CD8-positive, alpha-beta memory T cell (primary cell): Measurements from ENCODE around the gene CTSV. TPM values are rescaled to one million over a fixed set of nuclear protein-coding genes. Genes with fewer than 3 reads are reported as not detected.
"Not testable (repeated sequence)": the region's sequence is repeated elsewhere in the genome, so short reads cannot be mapped to it uniquely, and the experiment has no call there.

Source experiments
- CTCF ChIA-PET: fragments of 350-600 bp; sonication (Branson Sonifier 250); formaldehyde crosslinking; loops from one replicate; lab custom pipeline; 2021; ENCODE audit warnings: antibody characterized with exemption; lab: Charles Lee
- POLR2A ChIA-PET: fragments of 350-600 bp; sonication (Branson Sonifier 250); formaldehyde crosslinking; loops from one replicate; lab custom pipeline; 2021; ENCODE audit warnings: antibody characterized with exemption; lab: Charles Lee
- DNase-seq, 5 donors: peaks; one replicate each; pipeline versions ENCODE4 v3.0.0 to v3.0.0-alpha.2; 2020 to 2022; ENCODE audit warnings: mixed read lengths in 1 of 5
- H3K27ac ChIP-seq: one replicate; pipeline ENCODE4 v1.7.0; 2013; ENCODE audit warnings: low read depth, mild to moderate bottlenecking, low read length, moderate library complexity
- H3K27me3 ChIP-seq: 2 replicates; pipeline ENCODE4 v1.7.0; 2013; ENCODE audit warnings: low read length, mild to moderate bottlenecking; ENCODE audit not compliant: insufficient read depth, poor library complexity, severe bottlenecking
- H3K36me3 ChIP-seq: 2 replicates; pipeline ENCODE4 v1.7.0; 2013; ENCODE audit warnings: mild to moderate bottlenecking, low read length, moderate library complexity; ENCODE audit not compliant: insufficient read depth
- H3K4me1 ChIP-seq: 2 replicates; pipeline ENCODE4 v1.7.0; 2013; ENCODE audit warnings: mild to moderate bottlenecking, low read length, moderate library complexity; ENCODE audit not compliant: insufficient read depth
- H3K4me3 ChIP-seq: 2 replicates; pipeline ENCODE4 v1.7.0; 2013; ENCODE audit warnings: mild to moderate bottlenecking, low read length
- H3K9me3 ChIP-seq: 2 replicates; pipeline ENCODE4 v1.7.0; 2013; ENCODE audit warnings: mild to moderate bottlenecking, low read length
- H3K27ac Mint-ChIP-seq, 8 donors: one replicate each; pipeline ENCODE4 v1.8.0; 2020 to 2021; ENCODE audit warnings: mixed read lengths in 8 of 8, mild to moderate bottlenecking in 6 of 8, inconsistent platforms in 3 of 8, moderate library complexity in 3 of 8
- H3K27me3 Mint-ChIP-seq, 2 donors: one replicate each; pipeline ENCODE4 v1.8.0; 2020 to 2021; ENCODE audit warnings: mixed read lengths in 2 of 2, mild to moderate bottlenecking in 1 of 2, moderate library complexity in 1 of 2
- H3K36me3 Mint-ChIP-seq, 3 donors: one replicate each; pipeline ENCODE4 v1.8.0; 2020 to 2021; ENCODE audit warnings: mixed read lengths in 3 of 3, inconsistent platforms in 1 of 3, mild to moderate bottlenecking in 1 of 3
- H3K4me1 Mint-ChIP-seq, 3 donors: one replicate each; pipeline ENCODE4 v1.8.0; 2020 to 2021; ENCODE audit warnings: mixed read lengths in 3 of 3, inconsistent platforms in 1 of 3, mild to moderate bottlenecking in 1 of 3
- H3K4me3 Mint-ChIP-seq, 7 donors: one replicate each; pipeline ENCODE4 v1.8.0; 2020 to 2021; ENCODE audit warnings: mixed read lengths in 7 of 7, mild to moderate bottlenecking in 6 of 7, moderate library complexity in 4 of 7, inconsistent platforms in 2 of 7
- H3K9me3 Mint-ChIP-seq, 5 donors: one replicate each; pipeline ENCODE4 v1.8.0; 2020 to 2022; ENCODE audit warnings: mixed read lengths in 5 of 5, mild to moderate bottlenecking in 3 of 5, moderate library complexity in 2 of 5, inconsistent platforms in 1 of 5
- polyA plus RNA-seq: library from polyadenylated mRNA; unstranded; fragments of 300-500 nt; fragmentation: Illumina TruSeq; gene quantifications from one replicate; pipeline ENCODE4 v1.2.3, GENCODE V29; 2021
- total RNA-seq, 2 experiments: library from RNA; stranded (reverse); gene quantifications; one replicate each; pipeline ENCODE4 v1.2.3, GENCODE V29; 2021

Gene CTSV
- total and polyA plus RNA-seq, 3 experiments from 2014 or later = 0.28 to 0.53 TPM; not detected in 1

GRCh38 chr9:97057651-97058050 lies 18.7 kb upstream of the CTSV start:
- Mint-ChIP-seq H3K4me1 (no peaks in the 10 kb centered on the region), H3K27me3 (peaks cover 12 to 52% of the 10 kb centered on the region in 2 donors), H3K4me3 (no peak overlapping the region), H3K9me3 (peaks cover 0 to 2% (median 0%) of the 10 kb centered on the region in 5 donors), H3K27ac (no peak overlapping the region), H3K36me3 (no peaks in the 10 kb centered on the region)
- Histone ChIP-seq H3K9me3 (no peaks in the 10 kb centered on the region), H3K4me1 (no peaks in the 10 kb centered on the region), H3K36me3 (no peaks in the 10 kb centered on the region), H3K27me3 (peaks cover 3% of the 10 kb centered on the region), H3K27ac (no peak overlapping the region), H3K4me3 (no peak overlapping the region)
- DNase-seq = no peak
- POLR2A ChIA-PET = no interaction called here
- CTCF ChIA-PET = no interaction called here

GRCh38 chr9:97055891-97056290 lies 16.9 kb upstream of the CTSV start:
- H3K4me3 Mint-ChIP-seq, CTCF ChIA-PET, H3K4me3 ChIP-seq, H3K36me3 Mint-ChIP-seq, H3K9me3 ChIP-seq, H3K36me3 ChIP-seq, H3K27me3 ChIP-seq, H3K9me3 Mint-ChIP-seq, H3K27ac ChIP-seq, H3K27ac Mint-ChIP-seq, DNase-seq, POLR2A ChIA-PET, H3K4me1 ChIP-seq, H3K4me1 Mint-ChIP-seq: not testable (repeated sequence)
- peaks cover 21 to 56% of the 10 kb centered on the region in 2 donors for H3K27me3 Mint-ChIP-seq

- peaks cover 3% of the 10 kb centered on the region for H3K27me3 ChIP-seq
- H3K4me1 ChIP-seq = no peaks in the 10 kb centered on the region
- H3K4me3 ChIP-seq = no peak overlapping the region
- DNase-seq = no peak
- Mint-ChIP-seq H3K27ac (peak overlapping the region in 1 of 8 donors; percentile 44), H3K4me1 (no peaks in the 10 kb centered on the region), H3K4me3 (no peak overlapping the region), H3K36me3 (no peaks in the 10 kb centered on the region), H3K9me3 (peaks cover 0 to 2% (median 0%) of the 10 kb centered on the region in 5 donors), H3K27me3 (peaks cover 19 to 51% of the 10 kb centered on the region in 2 donors)
- no peak overlapping the region for H3K27ac ChIP-seq
- POLR2A ChIA-PET = no interaction called here
- CTCF ChIA-PET = no interaction called here
- no peaks in the 10 kb centered on the region for H3K9me3 ChIP-seq
- no peaks in the 10 kb centered on the region for H3K36me3 ChIP-seq
Measured at GRCh38 chr9:97053717-97054116, 14.8 kb upstream of the CTSV start.

GRCh38 chr9:97052735-97053134 lies 13.8 kb upstream of the CTSV start:
- H3K4me1 Mint-ChIP-seq = no peaks in the 10 kb centered on the region
- POLR2A ChIA-PET = no interaction called here
- H3K27ac Mint-ChIP-seq = no peak overlapping the region
- peaks cover 3% of the 10 kb centered on the region for H3K27me3 ChIP-seq
- CTCF ChIA-PET = no interaction called here
- no peaks in the 10 kb centered on the region for H3K36me3 Mint-ChIP-seq
- peaks cover 0 to 1% (median 0%) of the 10 kb centered on the region in 5 donors for H3K9me3 Mint-ChIP-seq
- H3K36me3 ChIP-seq = no peaks in the 10 kb centered on the region
- H3K27me3 Mint-ChIP-seq = peaks cover 17 to 48% of the 10 kb centered on the region in 2 donors
- no peaks in the 10 kb centered on the region for H3K4me1 ChIP-seq
- DNase-seq = no peak
- no peak overlapping the region for H3K4me3 ChIP-seq
- H3K4me3 Mint-ChIP-seq = no peak overlapping the region
- H3K27ac ChIP-seq = no peak overlapping the region
- no peaks in the 10 kb centered on the region for H3K9me3 ChIP-seq

GRCh38 chr9:97046228-97046627 lies 7.3 kb upstream of the CTSV start:
- peaks cover 39 to 45% of the 10 kb centered on the region in 2 donors for H3K27me3 Mint-ChIP-seq
- H3K36me3 Mint-ChIP-seq = no peaks in the 10 kb centered on the region
- DNase-seq = no peak
- no peak overlapping the region for H3K4me3 ChIP-seq
- H3K9me3 ChIP-seq = no peaks in the 10 kb centered on the region
- ChIA-PET POLR2A (no interaction called here), CTCF (no interaction called here)
- no peak overlapping the region for H3K4me3 Mint-ChIP-seq
- H3K27ac Mint-ChIP-seq = no peak overlapping the region
- H3K27me3 ChIP-seq = peaks cover 3% of the 10 kb centered on the region
- peaks cover 0 to 5% (median 0%) of the 10 kb centered on the region in 5 donors for H3K9me3 Mint-ChIP-seq
- no peaks in the 10 kb centered on the region for H3K4me1 ChIP-seq
- no peaks in the 10 kb centered on the region for H3K4me1 Mint-ChIP-seq
- H3K36me3 ChIP-seq = no peaks in the 10 kb centered on the region
- no peak overlapping the region for H3K27ac ChIP-seq

GRCh38 chr9:97045300-97045699 lies 6.4 kb upstream of the CTSV start:
- Mint-ChIP-seq H3K4me3 (no peak overlapping the region), H3K36me3 (no peaks in the 10 kb centered on the region), H3K9me3 (peaks cover 0 to 5% (median 0%) of the 10 kb centered on the region in 5 donors), H3K4me1 (no peaks in the 10 kb centered on the region), H3K27me3 (peaks cover 35 to 44% of the 10 kb centered on the region in 2 donors), H3K27ac (no peak overlapping the region)
- Histone ChIP-seq H3K9me3 (no peaks in the 10 kb centered on the region), H3K4me3 (no peak overlapping the region), H3K27ac (no peak overlapping the region), H3K36me3 (no peaks in the 10 kb centered on the region), H3K27me3 (peaks cover 3% of the 10 kb centered on the region), H3K4me1 (no peaks in the 10 kb centered on the region)
- no peak for DNase-seq
- ChIA-PET CTCF (no interaction called here), POLR2A (no interaction called here)

GRCh38 chr9:97041898-97042297 lies 3.0 kb upstream of the CTSV start:
- Histone ChIP-seq H3K27me3 (peaks cover 15% of the 10 kb centered on the region), H3K9me3 (no peaks in the 10 kb centered on the region), H3K36me3 (no peaks in the 10 kb centered on the region), H3K4me1 (peaks cover 4% of the 10 kb centered on the region), H3K27ac (no peak overlapping the region), H3K4me3 (no peak overlapping the region)
- Mint-ChIP-seq H3K4me1 (peaks cover 3 to 9% (median 4%) of the 10 kb centered on the region in 3 donors), H3K36me3 (no peaks in the 10 kb centered on the region), H3K4me3 (no peak overlapping the region), H3K27me3 (peaks cover 43 to 64% of the 10 kb centered on the region in 2 donors), H3K27ac (no peak overlapping the region), H3K9me3 (peaks cover 0 to 5% (median 0%) of the 10 kb centered on the region in 5 donors)
- no peak for DNase-seq
- ChIA-PET POLR2A (no interaction called here), CTCF (no interaction called here)

GRCh38 chr9:97039514-97039860 lies 545 bp upstream of the CTSV start:
- Mint-ChIP-seq H3K27ac (no peak overlapping the region), H3K4me1 (peaks cover 3 to 9% (median 4%) of the 10 kb centered on the region in 3 donors), H3K4me3 (peak overlapping the region in 6 of 7 donors; percentile 52 to 86 (median 68)), H3K27me3 (peaks cover 45 to 67% of the 10 kb centered on the region in 2 donors), H3K36me3 (no peaks in the 10 kb centered on the region), H3K9me3 (peaks cover 0 to 5% (median 0%) of the 10 kb centered on the region in 5 donors)
- Histone ChIP-seq H3K9me3 (no peaks in the 10 kb centered on the region), H3K4me3 (peak overlapping the region; percentile 41), H3K36me3 (no peaks in the 10 kb centered on the region), H3K27me3 (peaks cover 15% of the 10 kb centered on the region), H3K4me1 (peaks cover 4% of the 10 kb centered on the region), H3K27ac (no peak overlapping the region)
- DNase-seq = no peak
- POLR2A ChIA-PET = no interaction called here
- CTCF ChIA-PET = no interaction called here

GRCh38 chr9:97023505-97023904 lies 15.4 kb downstream of the CTSV start:
- CTCF ChIA-PET, H3K9me3 ChIP-seq, POLR2A ChIA-PET, H3K4me3 ChIP-seq, DNase-seq, H3K27ac Mint-ChIP-seq, H3K27ac ChIP-seq, H3K36me3 ChIP-seq, H3K4me1 ChIP-seq, H3K4me1 Mint-ChIP-seq, H3K36me3 Mint-ChIP-seq, H3K9me3 Mint-ChIP-seq, H3K27me3 ChIP-seq, H3K4me3 Mint-ChIP-seq: not testable (repeated sequence)
- peaks cover 8 to 17% of the 10 kb centered on the region in 2 donors for H3K27me3 Mint-ChIP-seq
